GM10248 (cell line): ENCODE results near the gene CASP14.

Experiments used
- CTCF ChIA-PET: fragments of 300-600 bp; sonication (Branson Sonifier 250); formaldehyde crosslinking; extraction: SDS; loops from one replicate; lab custom pipeline; 2021; ENCODE audit warnings: antibody characterized with exemption; lab: Yijun Ruan, JAX
- POLR2A ChIA-PET: fragments of 350-650 bp; sonication (Branson Sonifier 250); formaldehyde crosslinking; extraction: SDS; loops from one replicate; lab custom pipeline; 2020; ENCODE audit warnings: antibody characterized with exemption; lab: Yijun Ruan, JAX
- DNase-seq: peaks from one replicate; pipeline ENCODE4 v3.0.0; 2012; ENCODE audit errors: extremely low spot score
- CTCF ChIP-seq: IDR thresholded peaks from 2 replicates; pipeline ENCODE4 v1.5.1; 2012; ENCODE audit warnings: mild to moderate bottlenecking, low read depth; ENCODE audit errors: extremely low read depth, missing control alignments, control extremely low read depth

CASP14 gene

DNA sequence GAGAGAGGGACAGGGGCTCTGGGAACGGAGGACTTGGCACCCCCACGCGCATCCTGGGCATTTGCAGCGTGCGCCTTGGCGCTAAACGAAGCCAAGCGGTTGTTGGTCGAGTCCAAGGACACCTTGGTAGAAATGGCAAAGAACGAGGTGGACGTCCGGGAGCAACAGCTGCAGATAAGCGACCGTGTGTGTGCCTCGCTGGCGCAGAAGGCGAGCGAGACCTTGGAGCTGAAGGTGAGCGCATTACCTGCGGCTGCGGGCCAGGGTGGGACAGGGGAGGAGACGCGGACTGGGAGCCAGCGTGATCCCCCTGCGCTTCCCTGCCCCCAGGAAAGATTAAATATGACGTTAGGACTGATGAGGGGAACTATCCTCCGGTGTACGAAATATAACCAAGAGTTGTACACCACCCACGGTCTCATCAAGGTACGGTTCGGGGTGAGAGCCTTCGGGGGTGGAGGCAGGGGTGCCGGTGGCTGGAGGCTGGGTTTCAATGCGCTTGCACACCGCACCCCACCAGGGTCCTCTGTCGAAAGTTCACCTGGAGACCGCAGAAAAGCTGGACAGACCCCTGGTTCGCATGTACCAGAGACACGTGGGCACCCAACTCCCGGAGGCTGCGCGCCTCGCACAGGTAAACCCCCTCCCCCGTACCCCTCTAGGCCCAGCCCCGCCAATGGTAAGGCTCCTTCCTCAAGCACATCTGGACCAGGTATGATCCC, 27.8 kb upstream of the CASP14 start:
- no peak for TF ChIP-seq CTCF
- DNase-seq, result no peak
- ChIA-PET CTCF (no interaction called here), POLR2A (no interaction called here)

DNA sequence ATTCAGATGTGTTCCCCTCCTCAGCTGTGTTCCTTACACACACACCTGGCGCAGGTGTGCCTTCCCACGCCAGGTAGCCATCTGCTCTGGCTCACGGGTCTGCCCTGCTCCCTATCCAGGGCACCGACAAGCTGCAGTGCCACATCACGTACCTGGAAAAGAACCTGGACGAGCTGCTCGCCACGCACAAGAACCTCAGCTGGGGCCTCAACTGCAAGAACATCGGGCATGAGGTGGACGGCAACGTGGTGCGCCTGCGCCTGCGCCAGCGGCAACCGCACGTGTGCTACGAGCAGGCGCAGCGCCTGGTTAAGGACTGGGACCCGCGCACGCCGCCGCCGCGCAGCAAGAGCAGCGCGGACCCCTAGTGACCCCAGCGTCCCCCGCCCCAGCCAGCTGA, 26.5 kb upstream of the CASP14 start:
- ChIA-PET CTCF (no interaction called here), POLR2A (no interaction called here)
- no peak for DNase-seq
- no peak for TF ChIP-seq CTCF

GRCh38 chr19:15025217-15025616, 24.1 kb upstream of the CASP14 start:
- DNase-seq, result no peak
- ChIA-PET CTCF (no interaction called here), POLR2A (interaction anchor here (0.6 kb wide), 1 partner anchor 933 kb away, joined by 7 read pairs; no protein-coding TSS in a partner anchor)
- peak; percentile 41 for TF ChIP-seq CTCF

DNA sequence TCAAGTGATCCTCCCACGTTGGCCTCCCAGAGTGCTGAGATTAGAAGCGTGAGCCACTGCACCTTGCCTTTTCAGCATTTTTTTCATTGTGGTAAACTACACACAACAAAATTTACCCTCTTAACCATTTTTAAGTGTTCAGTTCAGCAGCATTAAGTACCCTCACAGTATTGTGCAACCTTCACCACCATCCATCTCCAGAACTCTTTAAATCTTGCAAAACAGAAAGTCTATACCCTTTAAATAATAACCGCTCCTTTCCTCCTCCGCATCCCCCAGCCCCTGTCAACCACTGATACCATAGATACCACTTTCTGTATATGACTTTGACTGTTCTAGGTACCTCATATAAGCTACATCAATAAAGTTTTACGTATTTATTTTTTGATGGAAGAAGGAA, 20.8 kb upstream of the CASP14 start:
- no peak for DNase-seq
- ChIA-PET POLR2A (no interaction called here), CTCF (no interaction called here)
- TF ChIP-seq CTCF, result no peak

DNA sequence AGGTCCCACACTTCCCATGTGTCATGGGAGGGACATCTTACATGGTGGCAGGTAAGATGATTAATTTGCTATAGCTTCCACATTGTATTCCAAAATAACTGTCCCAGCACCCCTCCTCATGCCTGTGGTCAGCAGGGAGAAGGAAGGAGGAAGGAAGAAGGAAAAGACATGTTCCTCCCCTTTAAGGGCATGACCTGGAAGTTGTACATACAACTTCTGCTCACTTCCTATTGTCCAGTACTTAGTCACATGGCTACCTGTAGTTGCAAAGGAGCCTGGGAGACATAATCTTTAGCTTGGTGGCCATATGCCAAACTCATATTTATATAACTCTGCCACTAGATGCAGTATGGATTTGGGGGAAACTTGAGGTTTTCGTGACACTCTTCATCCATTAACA, 17.6 kb upstream of the CASP14 start:
- TF ChIP-seq CTCF, result no peak
- no peak for DNase-seq
- POLR2A ChIA-PET, result no interaction called here
- CTCF ChIA-PET, result no interaction called here

- no peak for TF ChIP-seq CTCF
- CTCF ChIA-PET, result no interaction called here
- POLR2A ChIA-PET, result no interaction called here
- no peak for DNase-seq
Observed at GRCh38 chr19:15035795-15036311, 13.4 kb upstream of the CASP14 start.
